HEK293 (cell line): ENCODE measurements around the gene TYW5.

ENCODE experiments used
- PRDM2 ChIP-seq: fragments of 450-650 bp; formaldehyde crosslinking; IDR thresholded peaks from 2 replicates; pipeline ENCODE4 v1.5.1; 2016; ENCODE audit warnings: missing biosample characterization, missing genetic modification characterization, borderline replicate concordance
- RBAK ChIP-seq: fragments of 450-650 bp; formaldehyde crosslinking; IDR thresholded peaks from 2 replicates; pipeline ENCODE4 v1.5.1; 2016; ENCODE audit warnings: missing biosample characterization, missing genetic modification characterization
- TCF7L2 ChIP-seq: IDR thresholded peaks from 2 replicates; pipeline ENCODE4 v1.6.1; 2011; ENCODE audit warnings: low read depth, mild to moderate bottlenecking, inconsistent platforms, low read length, moderate library complexity, borderline replicate concordance
- TSHZ1 ChIP-seq: fragments of 450-650 bp; formaldehyde crosslinking; IDR thresholded peaks from 2 replicates; pipeline ENCODE4 v1.5.1; 2016; ENCODE audit warnings: missing biosample characterization, missing genetic modification characterization, borderline replicate concordance
- YY1 ChIP-seq: fragments of 450-650 bp; formaldehyde crosslinking; IDR thresholded peaks from 2 replicates; pipeline ENCODE4 v1.5.1; 2018; ENCODE audit warnings: missing biosample characterization, missing genetic modification characterization
- YY2 ChIP-seq: fragments of 450-650 bp; formaldehyde crosslinking; IDR thresholded peaks from 2 replicates; pipeline ENCODE4 v1.5.1; 2016; ENCODE audit warnings: missing biosample characterization, missing genetic modification characterization
- ZFP3 ChIP-seq: fragments of 450-650 bp; formaldehyde crosslinking; IDR thresholded peaks from 2 replicates; pipeline ENCODE4 v1.5.1; 2016; ENCODE audit warnings: low read depth, missing biosample characterization, missing genetic modification characterization
- ZNF133 ChIP-seq: fragments of 450-650 bp; formaldehyde crosslinking; IDR thresholded peaks from 2 replicates; pipeline ENCODE4 v1.5.1; 2016; ENCODE audit warnings: missing biosample characterization, missing genetic modification characterization
- ZNF175 ChIP-seq: fragments of 450-650 bp; formaldehyde crosslinking; IDR thresholded peaks from 2 replicates; pipeline ENCODE4 v1.5.1; 2016; ENCODE audit warnings: missing biosample characterization, missing genetic modification characterization
- ZNF184 ChIP-seq: fragments of 450-650 bp; IDR thresholded peaks from 2 replicates; pipeline ENCODE4 v1.5.1; 2018; ENCODE audit warnings: missing biosample characterization, mild to moderate bottlenecking, missing genetic modification characterization
- ZNF221 ChIP-seq: fragments of 450-650 bp; formaldehyde crosslinking; IDR thresholded peaks from 2 replicates; pipeline ENCODE4 v1.5.1; 2017; ENCODE audit warnings: missing biosample characterization, missing genetic modification characterization, borderline replicate concordance
- ZNF280D ChIP-seq: fragments of 450-650 bp; formaldehyde crosslinking; IDR thresholded peaks from 2 replicates; pipeline ENCODE4 v1.5.1; 2016; ENCODE audit warnings: missing biosample characterization, missing genetic modification characterization
- ZNF311 ChIP-seq: fragments of 450-650 bp; formaldehyde crosslinking; IDR thresholded peaks from 2 replicates; pipeline ENCODE4 v1.5.1; 2017; ENCODE audit warnings: missing biosample characterization, missing genetic modification characterization, borderline replicate concordance
- ZNF350 ChIP-seq: fragments of 450-650 bp; formaldehyde crosslinking; IDR thresholded peaks from 2 replicates; pipeline ENCODE4 v1.5.0; 2017; ENCODE audit warnings: missing biosample characterization, mild to moderate bottlenecking, missing genetic modification characterization
- ZNF548 ChIP-seq: fragments of 450-650 bp; formaldehyde crosslinking; IDR thresholded peaks from 2 replicates; pipeline ENCODE4 v1.5.1; 2016; ENCODE audit warnings: missing biosample characterization, missing genetic modification characterization
- ZNF623 ChIP-seq: fragments of 450-650 bp; formaldehyde crosslinking; IDR thresholded peaks from 2 replicates; pipeline ENCODE4 v1.5.1; 2016; ENCODE audit warnings: missing biosample characterization, missing genetic modification characterization
- ZNF707 ChIP-seq: fragments of 450-650 bp; formaldehyde crosslinking; IDR thresholded peaks from 2 replicates; pipeline ENCODE4 v1.5.1; 2016; ENCODE audit warnings: missing biosample characterization, missing genetic modification characterization
- ZNF76 ChIP-seq: fragments of 450-650 bp; formaldehyde crosslinking; IDR thresholded peaks from 2 replicates; pipeline ENCODE4; 2016; ENCODE audit warnings: low read depth, missing biosample characterization, missing genetic modification characterization, borderline replicate concordance
- ZNF768 ChIP-seq: fragments of 450-650 bp; formaldehyde crosslinking; IDR thresholded peaks from 2 replicates; pipeline ENCODE4 v1.5.1; 2018; ENCODE audit warnings: missing biosample characterization, mild to moderate bottlenecking, missing genetic modification characterization
- ZNF785 ChIP-seq: fragments of 450-650 bp; formaldehyde crosslinking; IDR thresholded peaks from 2 replicates; pipeline ENCODE4 v1.5.1; 2016; ENCODE audit warnings: missing biosample characterization, missing genetic modification characterization
- ZNF830 ChIP-seq: fragments of 450-650 bp; IDR thresholded peaks from 2 replicates; pipeline ENCODE4 v1.5.0; 2018; ENCODE audit warnings: missing biosample characterization, missing genetic modification characterization, low read depth, mild to moderate bottlenecking, moderate library complexity
- ZSCAN16 ChIP-seq: fragments of 450-650 bp; formaldehyde crosslinking; IDR thresholded peaks from 2 replicates; pipeline ENCODE4 v1.5.1; 2016; ENCODE audit warnings: missing biosample characterization, missing genetic modification characterization
- ZSCAN4 ChIP-seq: fragments of 450-650 bp; formaldehyde crosslinking; IDR thresholded peaks from 2 replicates; pipeline ENCODE4 v1.5.1; 2017; ENCODE audit warnings: missing biosample characterization, missing genetic modification characterization
- ZSCAN5A ChIP-seq: fragments of 450-650 bp; formaldehyde crosslinking; IDR thresholded peaks from 2 replicates; pipeline ENCODE4 v1.5.1; 2016; ENCODE audit warnings: missing biosample characterization, missing genetic modification characterization
- ZXDB ChIP-seq: fragments of 450-650 bp; formaldehyde crosslinking; IDR thresholded peaks from 2 replicates; pipeline ENCODE4 v1.5.1; 2016; ENCODE audit warnings: missing biosample characterization, missing genetic modification characterization

The TYW5 gene

GRCh38 chr2:199955339-199956061 is at the start of gene TYW5, which contains the start of gene MAIP1 (continued):
- no peak for TF ChIP-seq RBAK (tag by site-specific recombination)
- no peak for TF ChIP-seq ZNF311
- TF ChIP-seq ZSCAN4 (tag by site-specific recombination): no peak
- peak; percentile 97 for TF ChIP-seq YY2 (tag by site-specific recombination)
- TF ChIP-seq ZNF785 (tag by site-specific recombination): no peak
- no peak; the same call in 1 of the 2 replicates for TF ChIP-seq PRDM2 (tag by site-specific recombination)
- TF ChIP-seq ZNF830 (tag by site-specific recombination): no peak
- no peak for TF ChIP-seq ZNF350 (tag by site-specific recombination)
- TF ChIP-seq ZNF768 (tag by site-specific recombination): no peak
- TF ChIP-seq ZXDB: peak; percentile 95
- no peak for TF ChIP-seq ZNF623 (tag by site-specific recombination)
- no peak for TF ChIP-seq ZNF221 (tag by site-specific recombination)
- no peak for TF ChIP-seq ZNF184 (tag by site-specific recombination)
- TF ChIP-seq ZNF707 (tag by site-specific recombination): no peak
- TF ChIP-seq ZNF175 (tag by site-specific recombination): no peak
- TF ChIP-seq YY1 (tag by site-specific recombination): peak; percentile 95
- TF ChIP-seq ZNF133 (tag by site-specific recombination): 0 out of 2 replicates have a peak, but pooled peaks have one; percentile 35
- TF ChIP-seq ZNF76 (tag by site-specific recombination): peak; percentile 88
- no peak for TF ChIP-seq ZFP3 (tag by site-specific recombination)
- TF ChIP-seq TSHZ1 (tag by site-specific recombination): no peak
- TF ChIP-seq ZSCAN5A (tag by site-specific recombination): no peak
- no peak for TF ChIP-seq ZNF548 (tag by site-specific recombination)
- TF ChIP-seq ZSCAN16: no peak
- TF ChIP-seq ZNF280D (tag by site-specific recombination): peak; percentile 74; the same call in 1 of the 2 replicates
- TF ChIP-seq TCF7L2: no peak
